Body of pancreas (tissue), 4 donors: ENCODE data around the gene CCNY. TPM values are rescaled to one million over a fixed set of nuclear protein-coding genes. Genes with fewer than 3 reads are reported as not detected.
A peak's percentile ranks its signal among the peaks of the same experiment; 100 is the strongest.

ENCODE experiments used
- ATAC-seq: fragments of 150-250 bp; one replicate; pipeline ENCODE4 v1.9.1; 2016
- DNase-seq, 4 donors: peaks; one replicate each; pipeline ENCODE4 v3.0.0-alpha.2; 2019
- H3K27ac ChIP-seq, 4 donors: fragments of 200-600 bp; sonication (generic); 1 replicate in 3 of 4; 2 replicates in 1 of 4; pipeline versions ENCODE4 v1.5.1 to v1.6.1; 2016 to 2019; ENCODE audit warnings: mild to moderate bottlenecking in 1 of 4, mixed read lengths in 1 of 4, moderate library complexity in 1 of 4
- H3K27me3 ChIP-seq, 2 donors: fragments of 200-600 bp; sonication (generic); one replicate each; pipeline ENCODE4 v1.6.0; 2016; ENCODE audit warnings: mild to moderate bottlenecking in 1 of 2
- H3K36me3 ChIP-seq, 2 donors: fragments of 200-600 bp; sonication (generic); replicated peaks in 1 of 2; 2 replicates each; pipeline ENCODE4 v1.5.1; 2016; ENCODE audit warnings: low read depth in 2 of 2; ENCODE audit not compliant: insufficient read depth in 1 of 2
- H3K4me1 ChIP-seq: fragments of 200-600 bp; sonication (generic); one replicate; pipeline ENCODE4 v1.6.0; 2016
- H3K4me3 ChIP-seq, 2 donors: fragments of 200-600 bp; sonication (generic); 1 replicate in 1 of 2; 2 replicates in 1 of 2; pipeline ENCODE4 v1.5.1; 2016 to 2019
- H3K9me3 ChIP-seq, 3 donors: fragments of 200-600 bp; sonication (generic); 1 replicate in 2 of 3; 2 replicates in 1 of 3; pipeline ENCODE4 v1.5.1; 2016
- POLR2A ChIP-seq, 3 donors: fragments of 450-650 bp; IDR thresholded peaks; one replicate each; pipeline ENCODE4 v1.6.1; 2016; ENCODE audit warnings: antibody characterized with exemption in 3 of 3, mild to moderate bottlenecking in 2 of 3
- WGBS, 2 donors: methylation state at CpG; one replicate each; pipeline ENCODE4 v1.1.5; 2017; 5-methylcytosine and 5-hydroxymethylcytosine counted together
- intact Hi-C: fragments of 100-400 bp; cut with DNase I; formaldehyde crosslinking; loops from one replicate; pipeline ENCODE4 v1.15.1; 2023
- total RNA-seq, 2 donors: library from RNA; depleted of rRNA; stranded (reverse); fragments of >200 nt; gene quantifications; one replicate each; pipeline ENCODE4 v1.1.0, GENCODE V29; 2016
- TF ChIP-seq, protein P1 (sequence below), 7 experiments: fragments of 450-650 bp in 4 of 7; fragments of 200-600 bp in 3 of 7; sonication (generic) in 3 of 7; IDR thresholded peaks; one replicate each; pipeline ENCODE4 v1.5.1; 2016 to 2019; ENCODE audit warnings: antibody characterized with exemption in 7 of 7

The CCNY gene
- total RNA-seq, 2 donors from 2014 or later = 9.6 to 18.9 TPM

DNA sequence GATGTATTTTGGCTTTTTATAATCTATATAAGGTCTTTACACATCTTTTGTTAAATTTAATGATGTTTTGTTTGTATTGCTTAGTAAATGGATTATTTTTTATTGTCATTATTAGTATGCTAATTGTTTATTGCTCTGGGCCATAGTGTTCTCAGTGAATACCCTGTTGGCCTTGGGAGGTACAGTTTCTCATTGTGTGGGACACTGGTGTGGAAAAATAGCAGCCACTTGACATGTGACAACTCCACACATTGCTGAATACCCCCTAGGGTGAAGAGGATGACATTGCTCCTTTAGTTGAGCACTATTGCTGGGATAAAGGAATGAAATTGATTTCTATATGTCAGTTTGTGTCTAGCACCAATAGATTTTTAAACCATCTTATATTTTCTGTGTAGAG, 130.9 kb downstream of the CCNY start:
- Histone ChIP-seq H3K27ac (no peak overlapping the region), H3K4me3 (no peak overlapping the region), H3K4me1 (peaks cover 68% of the 10 kb centered on the region), H3K9me3 (no peaks in the 10 kb centered on the region), H3K27me3 (no peaks in the 10 kb centered on the region), H3K36me3 (no peaks in the 10 kb centered on the region)
- ATAC-seq (no peak), DNase-seq (no peak)
- TF ChIP-seq, protein P1, sequence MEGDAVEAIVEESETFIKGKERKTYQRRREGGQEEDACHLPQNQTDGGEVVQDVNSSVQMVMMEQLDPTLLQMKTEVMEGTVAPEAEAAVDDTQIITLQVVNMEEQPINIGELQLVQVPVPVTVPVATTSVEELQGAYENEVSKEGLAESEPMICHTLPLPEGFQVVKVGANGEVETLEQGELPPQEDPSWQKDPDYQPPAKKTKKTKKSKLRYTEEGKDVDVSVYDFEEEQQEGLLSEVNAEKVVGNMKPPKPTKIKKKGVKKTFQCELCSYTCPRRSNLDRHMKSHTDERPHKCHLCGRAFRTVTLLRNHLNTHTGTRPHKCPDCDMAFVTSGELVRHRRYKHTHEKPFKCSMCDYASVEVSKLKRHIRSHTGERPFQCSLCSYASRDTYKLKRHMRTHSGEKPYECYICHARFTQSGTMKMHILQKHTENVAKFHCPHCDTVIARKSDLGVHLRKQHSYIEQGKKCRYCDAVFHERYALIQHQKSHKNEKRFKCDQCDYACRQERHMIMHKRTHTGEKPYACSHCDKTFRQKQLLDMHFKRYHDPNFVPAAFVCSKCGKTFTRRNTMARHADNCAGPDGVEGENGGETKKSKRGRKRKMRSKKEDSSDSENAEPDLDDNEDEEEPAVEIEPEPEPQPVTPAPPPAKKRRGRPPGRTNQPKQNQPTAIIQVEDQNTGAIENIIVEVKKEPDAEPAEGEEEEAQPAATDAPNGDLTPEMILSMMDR (IDR thresholded peaks at IDR 0.05) = no peak
- intact Hi-C loops = loop anchor here (10.0 kb wide), 1 partner anchor 122 kb away; no protein-coding TSS in a partner anchor

DNA sequence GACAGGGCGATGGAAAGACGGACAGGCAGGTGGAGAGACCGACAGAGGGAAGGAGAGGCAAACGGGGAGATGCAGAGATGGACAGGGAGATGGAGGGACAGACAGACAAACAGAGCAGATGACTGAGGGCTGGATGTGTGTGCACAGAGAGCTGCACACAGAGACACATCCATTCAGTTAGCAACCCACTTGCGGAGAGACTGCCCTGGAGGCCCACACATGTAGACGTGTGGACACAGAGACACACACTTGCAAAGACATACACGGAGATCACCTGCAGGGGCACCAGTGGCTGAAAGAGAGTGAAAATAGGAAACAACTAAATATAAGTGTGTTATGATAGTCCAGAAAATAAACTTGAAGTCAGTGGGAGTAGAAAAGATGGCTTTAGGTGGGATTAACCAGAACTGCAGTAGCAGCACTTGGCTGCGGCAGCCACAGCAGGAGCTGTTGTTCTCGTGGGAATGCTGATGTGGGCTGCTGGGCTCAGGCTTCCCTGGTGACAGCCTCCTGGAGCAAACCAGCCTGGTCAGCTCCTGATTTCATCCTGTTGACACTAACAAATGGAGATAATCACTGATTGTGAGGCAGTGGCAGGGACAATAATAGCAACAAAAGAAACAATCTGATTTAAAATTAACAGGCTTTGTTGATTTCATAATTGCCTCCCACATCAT, 134.1 kb downstream of the CCNY start:
- Histone ChIP-seq H3K36me3 (no peaks in the 10 kb centered on the region), H3K27me3 (no peaks in the 10 kb centered on the region), H3K4me1 (peaks cover 36% of the 10 kb centered on the region), H3K27ac (no peak overlapping the region), H3K4me3 (no peak overlapping the region), H3K9me3 (no peaks in the 10 kb centered on the region)
- peak in 1 of 4 donors; percentile 34 for DNase-seq
- intact Hi-C loops = no loop called here
- ATAC-seq = no peak
- WGBS, 2 donors = 67 to 79% methylated on average over 9 of the region's 9 CpGs
- no peak for TF ChIP-seq POLR2A (IDR thresholded peaks at IDR 0.05)
- TF ChIP-seq, protein P1 (IDR thresholded peaks at IDR 0.05) = no peak

DNA sequence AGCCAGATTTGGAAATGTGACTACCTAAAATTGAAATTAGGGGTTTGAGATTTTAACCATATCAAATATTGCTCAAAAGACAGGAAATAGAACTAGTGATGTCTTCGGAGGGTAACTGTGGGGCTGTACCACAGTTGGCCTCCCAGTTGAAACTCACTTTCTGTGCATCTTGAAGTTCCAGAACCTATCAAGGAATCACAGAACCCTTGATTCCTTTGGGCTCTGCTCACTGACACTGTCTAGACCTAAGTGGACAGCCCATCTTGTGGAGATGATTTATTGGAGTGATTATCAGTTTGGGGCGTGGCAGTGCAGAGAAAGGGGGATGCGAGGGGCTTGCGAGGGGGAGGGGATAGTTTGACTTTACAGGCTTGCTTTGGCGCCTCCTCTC, 134.6 kb downstream of the CCNY start:
- TF ChIP-seq, protein P1 (IDR thresholded peaks at IDR 0.05) = no peak
- Histone ChIP-seq H3K9me3 (no peaks in the 10 kb centered on the region), H3K36me3 (no peaks in the 10 kb centered on the region), H3K27ac (no peak overlapping the region), H3K27me3 (no peaks in the 10 kb centered on the region), H3K4me1 (peaks cover 31% of the 10 kb centered on the region), H3K4me3 (no peak overlapping the region)
- ATAC-seq (no peak), DNase-seq (no peak)
- 72 to 82% methylated on average over 5 of the region's 5 CpGs for WGBS, 2 donors
- intact Hi-C loops = no loop called here

DNA sequence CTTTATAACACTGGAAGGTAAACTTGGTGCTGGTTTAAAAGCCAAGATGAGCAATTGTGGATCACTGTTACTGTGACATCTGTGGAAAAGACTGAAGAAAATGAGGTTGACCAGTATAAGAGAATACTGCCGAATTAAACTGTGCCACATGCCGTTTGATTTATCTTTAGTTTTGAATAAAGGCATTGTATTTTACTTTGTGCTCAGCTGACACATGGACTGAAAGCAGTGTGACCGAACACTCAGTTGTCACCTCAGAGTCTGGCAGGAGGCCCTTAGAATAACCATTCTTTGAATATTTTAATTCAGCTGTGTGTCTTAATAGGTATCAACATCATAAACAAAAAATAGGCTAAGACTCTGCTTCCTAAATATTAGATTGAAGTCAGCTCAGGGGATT, 135.1 kb downstream of the CCNY start:
- no peaks in the 10 kb centered on the region for H3K36me3 ChIP-seq
- peaks cover 26% of the 10 kb centered on the region for H3K4me1 ChIP-seq
- H3K4me3 ChIP-seq = no peak overlapping the region
- 48 to 55% methylated on average over 3 of the region's 3 CpGs for WGBS, 2 donors
- no peak overlapping the region for H3K27ac ChIP-seq
- TF ChIP-seq, protein P1 (IDR thresholded peaks at IDR 0.05) = no peak
- TF ChIP-seq POLR2A (IDR thresholded peaks at IDR 0.05) = no peak
- ATAC-seq (no peak), DNase-seq (no peak)
- intact Hi-C loops = no loop called here
- no peaks in the 10 kb centered on the region for H3K9me3 ChIP-seq
- H3K27me3 ChIP-seq = no peaks in the 10 kb centered on the region

DNA sequence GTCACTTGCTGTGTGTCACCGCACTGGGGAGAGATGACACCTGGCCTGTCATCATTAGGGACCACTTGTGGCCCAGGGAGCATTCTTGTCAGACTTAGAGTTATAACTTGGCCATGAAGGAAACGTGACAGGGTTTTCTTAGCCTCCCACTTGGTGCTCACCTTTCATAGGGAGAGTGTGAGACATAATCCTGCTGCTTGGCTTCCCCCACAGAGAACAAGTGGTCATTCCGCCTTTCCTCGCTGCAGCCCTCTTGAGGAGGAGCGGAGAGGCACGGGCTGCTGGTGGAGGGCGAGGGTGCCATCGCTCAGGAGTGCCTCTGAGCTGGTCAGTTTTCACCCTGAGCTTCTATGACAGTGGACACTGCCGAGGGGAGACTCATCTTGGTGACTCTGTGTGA, 143.8 kb downstream of the CCNY start:
- DNase-seq (no peak), ATAC-seq (no peak)
- Histone ChIP-seq H3K36me3 (no peaks in the 10 kb centered on the region), H3K9me3 (no peaks in the 10 kb centered on the region), H3K27ac (no peak overlapping the region), H3K27me3 (no peaks in the 10 kb centered on the region), H3K4me1 (no peaks in the 10 kb centered on the region), H3K4me3 (no peak overlapping the region)
- 95% methylated on average over 9 of the region's 9 CpGs for WGBS, 2 donors
- TF ChIP-seq, protein P1 (IDR thresholded peaks at IDR 0.05) = no peak
- TF ChIP-seq POLR2A (IDR thresholded peaks at IDR 0.05) = no peak
- intact Hi-C loops = no loop called here
